ENCODE measurements around the gene TRHDE. TPM values are rescaled to one million over a fixed set of nuclear protein-coding genes. Genes with fewer than 3 reads are reported as not detected.
"Not testable (repeated sequence)": the region's sequence is repeated elsewhere in the genome, so short reads cannot be mapped to it uniquely, and the experiment has no call there.

Gene TRHDE
- total and polyA plus RNA-seq, 3 donors from 2014 or later = 2.8 to 8.5 (median 3.9) TPM

- Histone ChIP-seq H3K27me3 (no peaks in the 10 kb centered on the region), H3K4me1 (no peaks in the 10 kb centered on the region), H3K9me3 (no peaks in the 10 kb centered on the region), H3K4me3 (no peak overlapping the region), H3K36me3 (ENCODE audit: low read depth, missing control alignments) (no peaks in the 10 kb centered on the region), H3K27ac (no peak overlapping the region)
- DNase-seq = no peak
- no peak for TF ChIP-seq POLR2A (IDR thresholded peaks at IDR 0.05)
- no peak for TF ChIP-seq CTCF (IDR thresholded peaks at IDR 0.05)
- WGBS, 2 donors = 43 to 46% methylated on average over 3 of the region's 3 CpGs
- intact Hi-C loops (cut with DNase I; ENCODE audit: low total_unique reads) = no loop called here
Measured at GRCh38 chr12:72511906-72512305, 239.7 kb downstream of the TRHDE start.

- H3K27me3 ChIP-seq; H3K27ac ChIP-seq; H3K4me3 ChIP-seq; H3K9me3 ChIP-seq; H3K36me3 ChIP-seq (ENCODE audit: low read depth, missing control alignments); H3K4me1 ChIP-seq; DNase-seq; intact Hi-C loops (cut with DNase I; ENCODE audit: low total_unique reads): not testable (repeated sequence)
- 95 to 97% methylated on average over 27 of the region's 27 CpGs for WGBS, 2 donors
Measured at GRCh38 chr12:72520044-72520678, 248.0 kb downstream of the TRHDE start.

- no peak overlapping the region for H3K27ac ChIP-seq
- 79 to 81% methylated on average over 3 of the region's 3 CpGs for WGBS, 2 donors
- no peak overlapping the region for H3K4me3 ChIP-seq
- H3K36me3 ChIP-seq (ENCODE audit: low read depth, missing control alignments) = no peaks in the 10 kb centered on the region
- H3K4me1 ChIP-seq = no peaks in the 10 kb centered on the region
- intact Hi-C loops (cut with DNase I; ENCODE audit: low total_unique reads) = no loop called here
- H3K9me3 ChIP-seq = no peaks in the 10 kb centered on the region
- TF ChIP-seq POLR2A (IDR thresholded peaks at IDR 0.05) = no peak
- TF ChIP-seq CTCF (IDR thresholded peaks at IDR 0.05) = no peak
- H3K27me3 ChIP-seq = no peaks in the 10 kb centered on the region
- DNase-seq = no peak
Measured at GRCh38 chr12:72521326-72521725, 249.2 kb downstream of the TRHDE start.

- Histone ChIP-seq H3K9me3 (no peaks in the 10 kb centered on the region), H3K4me3 (no peak overlapping the region), H3K27ac (no peak overlapping the region), H3K36me3 (ENCODE audit: low read depth, missing control alignments) (no peaks in the 10 kb centered on the region), H3K27me3 (no peaks in the 10 kb centered on the region), H3K4me1 (no peaks in the 10 kb centered on the region)
- 62 to 71% methylated on average over 1 of the region's 1 CpG for WGBS, 2 donors
- DNase-seq = no peak
- intact Hi-C loops (cut with DNase I; ENCODE audit: low total_unique reads) = no loop called here
- TF ChIP-seq CTCF (IDR thresholded peaks at IDR 0.05) (no peak), POLR2A (IDR thresholded peaks at IDR 0.05) (no peak)
Measured at GRCh38 chr12:72522411-72522810, 250.2 kb downstream of the TRHDE start.

- no peak for DNase-seq
- Histone ChIP-seq H3K27me3 (no peaks in the 10 kb centered on the region), H3K27ac (no peak overlapping the region), H3K4me1 (no peaks in the 10 kb centered on the region), H3K9me3 (no peaks in the 10 kb centered on the region), H3K4me3 (no peak overlapping the region), H3K36me3 (ENCODE audit: low read depth, missing control alignments) (no peaks in the 10 kb centered on the region)
- TF ChIP-seq POLR2A (IDR thresholded peaks at IDR 0.05) (no peak), CTCF (IDR thresholded peaks at IDR 0.05) (no peak)
- intact Hi-C loops (cut with DNase I; ENCODE audit: low total_unique reads) = no loop called here
- 37 to 60% methylated on average over 3 of the region's 3 CpGs for WGBS, 2 donors
Measured at GRCh38 chr12:72523754-72524153, 251.6 kb downstream of the TRHDE start.

Measured in testis (tissue), 3 donors.